SHP77 treated with DMSO at 0.1 percent for 48 hours (cell line): ENCODE measurements around the gene HSPB1.
"Not testable (repeated sequence)": the region's sequence is repeated elsewhere in the genome, so short reads cannot be mapped to it uniquely, and the experiment has no call there.

ENCODE experiments used
- DNase-seq: peaks from one replicate; lab custom pipeline; 2025; lab: John Stamatoyannopoulos, UW

Gene HSPB1

GRCh38 chr7:76333511-76334101 lies 31.1 kb downstream of the HSPB1 start:
- no peak for DNase-seq

GRCh38 chr7:76334320-76334967 lies 32.0 kb downstream of the HSPB1 start:
- no peak for DNase-seq

DNA sequence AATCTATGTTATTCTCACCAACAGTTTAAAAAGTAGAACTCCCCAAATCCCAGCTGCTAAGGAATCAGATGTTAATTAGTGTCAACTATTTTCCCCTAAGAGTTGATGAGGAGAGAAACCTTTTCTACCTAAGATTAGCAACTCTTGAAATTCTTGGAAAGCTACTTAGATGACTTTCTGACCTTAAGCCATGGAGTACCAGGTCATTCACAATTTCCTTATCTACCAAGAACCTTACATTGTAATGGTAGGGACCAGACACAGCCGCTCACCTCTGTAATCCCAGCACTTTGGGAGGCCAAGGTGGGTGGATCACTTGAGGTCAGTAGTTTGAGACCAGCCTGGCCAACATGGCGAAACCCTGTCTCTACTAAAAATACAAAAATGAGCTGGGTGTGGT lies 32.9 kb downstream of the HSPB1 start:
- DNase-seq: not testable (repeated sequence)

DNA sequence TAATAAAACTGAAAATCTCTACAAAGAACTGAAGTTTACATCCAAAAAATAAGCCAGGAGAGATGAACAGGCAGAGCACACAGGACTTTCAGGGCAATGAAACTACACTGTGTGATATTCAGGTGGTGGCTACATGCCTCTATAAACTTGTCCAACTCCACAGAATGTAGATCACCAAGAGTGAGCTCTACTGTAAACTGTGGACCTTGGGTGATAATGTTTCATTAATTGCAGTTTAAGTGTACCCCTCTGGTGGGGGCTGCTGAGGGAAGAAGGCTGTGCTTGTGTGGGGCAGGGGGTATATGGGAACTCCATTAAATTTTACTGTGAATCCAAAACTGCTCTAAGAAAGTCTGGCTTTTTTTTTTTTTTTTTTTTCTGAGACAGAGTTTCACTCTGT lies 33.6 kb downstream of the HSPB1 start:
- DNase-seq: no peak

DNA sequence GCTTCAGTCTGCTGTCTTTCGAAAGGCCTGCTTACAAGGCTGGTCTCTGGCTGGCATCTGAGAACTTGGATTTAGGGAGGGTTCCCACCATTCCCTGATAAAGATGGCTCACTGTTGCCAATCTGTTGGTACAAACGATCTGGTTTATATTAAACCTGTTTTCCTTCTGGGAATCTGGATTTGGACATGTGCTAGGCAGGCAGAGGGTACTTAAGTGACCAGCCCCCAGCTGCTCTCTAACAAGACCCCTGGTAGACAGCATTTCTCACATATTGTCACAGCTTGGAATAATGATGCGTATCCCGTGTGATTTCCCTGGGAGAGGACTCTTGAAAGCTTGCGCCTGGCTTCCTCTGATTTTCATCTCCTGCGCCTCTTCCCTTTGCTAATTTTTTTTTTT lies 34.7 kb downstream of the HSPB1 start:
- DNase-seq: no peak

DNA sequence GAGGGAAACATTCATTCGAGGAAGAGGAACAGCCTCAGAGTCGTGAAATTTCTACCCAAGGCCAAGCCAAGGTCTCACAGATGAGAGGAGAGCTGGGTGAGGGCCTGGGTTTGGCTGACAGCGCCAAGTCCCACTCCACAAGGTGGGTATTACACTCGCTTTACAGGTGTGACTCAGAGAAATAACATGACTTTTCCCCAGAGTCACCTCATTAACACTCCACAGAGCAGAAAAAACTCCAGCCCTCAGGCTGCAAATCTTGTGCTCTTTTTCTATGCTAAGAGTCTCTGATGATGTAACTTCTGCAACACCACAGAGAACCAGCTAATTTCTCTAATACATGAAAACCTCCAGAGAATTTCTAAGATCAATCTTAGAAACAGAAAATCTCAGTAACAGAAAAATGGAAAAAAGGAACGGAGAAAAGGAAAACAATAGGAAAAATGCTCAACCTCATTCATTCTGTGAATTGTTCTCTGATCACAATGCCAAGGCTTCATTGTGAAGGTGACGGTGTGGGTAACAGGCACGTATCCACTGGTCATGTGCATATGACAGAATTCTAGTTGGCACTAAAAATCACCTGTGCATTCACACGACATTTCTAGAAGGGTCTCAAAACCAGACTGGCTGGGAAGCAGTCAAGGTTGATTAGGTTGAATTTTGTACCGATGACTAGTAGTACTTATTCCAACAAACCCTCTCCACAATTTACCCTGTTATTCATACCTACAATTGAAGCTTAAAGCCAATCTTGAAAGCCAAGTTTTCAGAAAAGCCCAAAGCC lies 36.0 kb downstream of the HSPB1 start:
- no peak for DNase-seq

GRCh38 chr7:76340617-76341131 lies 38.2 kb downstream of the HSPB1 start:
- DNase-seq: no peak

GRCh38 chr7:76342222-76342621 lies 39.7 kb downstream of the HSPB1 start:
- DNase-seq: no peak

DNA sequence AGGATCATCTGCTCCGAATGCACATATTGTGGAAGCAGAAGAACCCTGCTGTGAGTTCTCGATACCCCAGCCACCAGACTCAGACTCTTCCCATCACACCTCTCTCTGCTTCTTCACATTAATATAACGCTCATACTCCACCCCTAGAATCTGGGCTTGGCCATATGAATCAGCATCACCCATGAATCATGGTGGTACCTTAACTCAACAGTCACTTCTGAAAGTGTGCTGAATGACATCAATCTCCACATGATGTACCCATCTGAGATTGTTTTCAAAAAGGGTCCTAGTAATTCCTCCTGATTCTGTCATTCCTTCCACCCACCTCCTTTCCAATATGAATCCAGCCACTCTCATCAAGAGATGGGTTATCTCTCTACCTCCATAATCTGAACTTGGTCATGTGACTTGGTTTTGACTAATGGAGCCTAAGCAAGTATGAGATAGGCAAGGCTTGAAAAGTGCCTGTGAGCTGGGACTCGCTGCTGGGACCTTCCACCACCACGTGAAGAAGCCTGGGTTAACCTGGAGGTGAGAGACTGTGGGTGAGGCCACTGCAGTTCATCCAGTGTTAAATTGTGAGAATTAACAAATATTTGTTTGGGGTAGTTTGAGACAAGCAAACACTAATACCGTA lies 40.9 kb downstream of the HSPB1 start:
- no peak for DNase-seq

GRCh38 chr7:76343931-76344321 lies 41.5 kb downstream of the HSPB1 start:
- no peak for DNase-seq

DNA sequence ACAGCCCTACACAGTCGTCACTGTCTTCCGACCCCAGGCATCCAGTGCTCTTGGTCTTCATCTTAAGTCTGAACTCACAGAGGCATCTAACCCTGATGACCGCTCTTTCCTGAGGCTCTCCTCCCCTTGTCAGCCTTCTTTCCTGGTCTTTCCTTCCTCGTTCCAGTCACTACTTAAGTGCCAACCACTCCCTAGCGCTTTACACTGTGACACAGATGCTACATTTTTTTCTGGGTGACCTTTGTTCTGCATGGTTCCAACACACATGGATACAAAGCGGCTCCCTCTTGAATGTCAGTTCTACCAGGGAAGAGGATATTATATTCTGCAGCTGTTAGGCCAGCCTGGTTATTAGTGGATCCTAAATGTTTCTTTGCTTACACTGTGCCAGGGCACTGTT lies 43.6 kb downstream of the HSPB1 start:
- DNase-seq: no peak

GRCh38 chr7:76346778-76347177 lies 44.3 kb downstream of the HSPB1 start:
- DNase-seq: no peak

DNA sequence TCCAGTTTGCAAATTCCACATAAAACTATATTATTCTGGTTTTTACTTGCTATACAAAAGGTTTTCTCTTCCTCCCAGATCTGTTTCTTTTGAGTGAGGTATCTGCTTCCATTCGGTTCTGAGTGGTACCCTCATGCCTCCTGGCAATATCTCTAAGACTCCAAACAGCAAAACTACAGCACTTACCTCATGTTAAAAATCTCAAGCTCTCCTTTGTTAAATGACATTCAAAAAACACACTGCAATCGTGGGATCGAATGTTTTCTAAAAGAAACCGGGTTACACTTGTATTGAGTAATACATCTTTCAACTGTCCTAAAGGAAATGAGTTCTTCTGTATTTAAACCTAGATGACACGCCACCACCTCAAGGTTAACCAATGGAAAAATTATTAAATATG lies 45.2 kb downstream of the HSPB1 start:
- DNase-seq: no peak

DNA sequence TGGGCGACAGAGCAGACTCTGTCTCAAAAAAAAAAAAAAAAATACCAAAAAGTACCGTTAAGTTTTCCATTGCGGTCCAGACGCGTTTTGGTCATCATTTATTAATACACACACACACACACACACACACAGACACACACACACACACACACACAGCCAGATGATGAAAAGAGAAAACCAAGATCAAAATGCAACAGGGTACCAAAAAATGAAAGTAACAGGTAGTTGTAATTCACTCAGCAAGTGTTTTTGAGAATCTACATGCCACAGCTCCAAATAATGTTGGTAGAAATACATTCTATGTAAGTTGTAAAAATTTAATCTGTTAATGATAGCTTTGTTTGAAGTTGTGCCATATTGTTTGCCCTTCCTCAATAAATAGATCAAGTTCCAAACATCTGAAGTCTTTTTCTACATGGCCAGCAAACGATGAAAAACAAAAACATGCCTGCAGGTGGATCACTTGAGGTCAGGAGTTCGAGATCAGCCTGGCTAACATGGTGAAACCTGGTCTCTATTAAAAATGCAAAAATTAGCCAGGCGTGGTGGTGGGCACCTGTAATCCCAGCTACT lies 46.9 kb downstream of the HSPB1 start:
- no peak for DNase-seq

- no peak for DNase-seq
Observed at GRCh38 chr7:76351372-76351771, 48.9 kb downstream of the HSPB1 start.

DNA sequence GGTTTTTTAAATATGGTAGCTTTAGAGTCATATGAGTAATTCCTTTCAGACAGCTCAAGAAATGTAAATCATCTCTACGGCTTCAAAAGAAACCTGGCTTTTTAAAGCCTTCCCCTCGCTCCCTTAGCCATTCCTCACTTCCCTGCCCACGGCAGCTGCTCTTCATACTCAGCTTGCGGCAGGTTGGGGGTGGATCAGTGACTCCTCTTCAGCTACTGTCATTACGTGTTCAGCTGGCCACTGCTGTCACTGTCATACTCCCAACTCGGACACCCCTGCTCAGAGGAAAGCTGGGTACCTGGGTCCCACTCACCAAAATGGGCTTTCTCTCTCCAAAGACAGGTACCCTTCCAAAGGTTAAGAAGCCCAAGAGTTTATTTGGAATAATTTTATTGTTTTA lies 49.7 kb downstream of the HSPB1 start:
- DNase-seq: no peak

DNA sequence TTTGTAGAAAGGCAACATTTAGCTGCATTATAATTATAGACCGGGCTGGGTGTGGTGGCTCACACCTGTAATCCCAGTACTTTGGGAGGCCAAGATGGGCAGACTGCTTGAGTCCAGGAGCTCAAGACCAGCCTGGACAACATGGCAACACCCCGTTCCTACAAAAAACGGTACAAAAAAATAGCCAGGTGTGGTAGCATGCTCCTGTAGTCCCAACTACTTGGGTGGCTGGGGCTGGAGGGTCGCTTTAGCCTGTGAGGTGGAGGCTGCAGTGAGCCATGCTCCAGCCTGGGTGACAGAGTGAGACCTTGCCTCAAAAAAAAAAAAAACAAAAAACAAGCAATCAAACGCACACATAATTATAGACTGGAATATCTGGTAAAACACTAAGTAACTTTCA lies 51.3 kb downstream of the HSPB1 start:
- no peak for DNase-seq
